ENCODE data around the gene DNAH6. TPM values are rescaled to one million over a fixed set of nuclear protein-coding genes. Genes with fewer than 3 reads are reported as not detected.

The DNAH6 gene
- polyA plus RNA-seq, 2 of the 4 experiments (the other 2 are of a cell fraction) = 0.13 to 0.32 TPM

- no peak overlapping the region for H3K27ac ChIP-seq
- ChIA-PET POLR2A (no interaction called here), CTCF (interaction anchor here (1.2 kb wide), 1 partner anchor 14 kb away, joined by 3 read pairs; no protein-coding TSS in a partner anchor)
- ATAC-seq = no peak
- H3K4me3 ChIP-seq = no peak overlapping the region
- H3K9me3 ChIP-seq = no peaks in the 10 kb centered on the region
- FAIRE-seq = no peak
- WGBS (ENCODE audit: missing lambda C conversion rate) = 13% methylated on average over 5 of the region's 5 CpGs
- no peak for DNase-seq (ENCODE audit: low read depth in 1 of 2, low spot score in 1 of 2)
- no peaks in the 10 kb centered on the region for H3K4me1 ChIP-seq
- TF ChIP-seq HEYL (CRISPR knock-in tag; IDR thresholded peaks at IDR 0.05) (no peak), FOSB (CRISPR knock-in tag; IDR thresholded peaks at IDR 0.05) (no peak), NPAS2 (CRISPR knock-in tag; IDR thresholded peaks at IDR 0.05; ENCODE audit: borderline replicate concordance) (no peak), ESRRA (IDR thresholded peaks at IDR 0.05; ENCODE audit: borderline replicate concordance, low read length) (no peak), CBX8 (IDR thresholded peaks at IDR 0.05) (no peak), SREBF2 (IDR thresholded peaks at IDR 0.05) (no peak), RNF2 (IDR thresholded peaks at IDR 0.05; ENCODE audit: borderline replicate concordance, low read depth) (no peak), CTCF (IDR thresholded peaks at IDR 0.05) (no peak), EHMT2 (IDR thresholded peaks at IDR 0.05; ENCODE audit: low read depth) (no peak), ATOH8 (CRISPR knock-in tag; IDR thresholded peaks at IDR 0.05; ENCODE audit: low read depth) (no peak), KDM5A (IDR thresholded peaks at IDR 0.05) (no peak), MYC (IDR thresholded peaks at IDR 0.05; ENCODE audit: borderline replicate concordance, low read length) (no peak), POLR2AphosphoS2 (conservative IDR thresholded peaks at IDR 0.05; ENCODE audit: low read length) (no peak), HOXB5 (CRISPR knock-in tag; IDR thresholded peaks at IDR 0.05) (no peak), BCL3 (IDR thresholded peaks at IDR 0.05) (no peak)
- no peak overlapping the region for H3K4me2 ChIP-seq
These were observed 158.3 kb downstream of the DNAH6 start for GRCh38 chr2:84674586-84674985.

GRCh38 chr2:84676295-84676694 is 160.0 kb downstream of the DNAH6 start:
- POLR2A ChIA-PET = no interaction called here
- Histone ChIP-seq H3K4me2 (no peak overlapping the region), H3K9me3 (no peaks in the 10 kb centered on the region), H3K4me3 (no peak overlapping the region), H3K4me1 (no peaks in the 10 kb centered on the region), H3K27ac (no peak overlapping the region)
- CTCF ChIA-PET = no interaction called here
- WGBS (ENCODE audit: missing lambda C conversion rate) = 26% methylated on average over 1 of the region's 1 CpG
- no peak for FAIRE-seq
- no peak for DNase-seq (ENCODE audit: low read depth in 1 of 2, low spot score in 1 of 2)
- TF ChIP-seq HEYL (CRISPR knock-in tag; IDR thresholded peaks at IDR 0.05) = no peak
- TF ChIP-seq HMGXB4 (CRISPR knock-in tag; IDR thresholded peaks at IDR 0.05; ENCODE audit: borderline replicate concordance) = no peak
- TF ChIP-seq ESRRA (IDR thresholded peaks at IDR 0.05; ENCODE audit: borderline replicate concordance, low read length) = no peak
- no peak for TF ChIP-seq JUN (IDR thresholded peaks at IDR 0.05)
- TF ChIP-seq KDM5A (IDR thresholded peaks at IDR 0.05) = no peak
- no peak for TF ChIP-seq CHD4 (IDR thresholded peaks at IDR 0.05; ENCODE audit: borderline replicate concordance)
- TF ChIP-seq RNF2 (IDR thresholded peaks at IDR 0.05; ENCODE audit: borderline replicate concordance, low read depth) = no peak
- no peak for TF ChIP-seq HOXB13 (CRISPR knock-in tag; IDR thresholded peaks at IDR 0.05; ENCODE audit: low read depth)
- TF ChIP-seq NR3C1 (IDR thresholded peaks at IDR 0.05) = no peak
- no peak for TF ChIP-seq E2F6 (IDR thresholded peaks at IDR 0.05; ENCODE audit: borderline replicate concordance, low read depth)
- TF ChIP-seq ZFP36 (IDR thresholded peaks at IDR 0.05; ENCODE audit: borderline replicate concordance, partially characterized antibody) = no peak
- TF ChIP-seq ZNF302 (CRISPR knock-in tag; IDR thresholded peaks at IDR 0.05) = no peak
- TF ChIP-seq NFE2L2 (conservative IDR thresholded peaks at IDR 0.05; ENCODE audit: low read length) = no peak
- no peak for ATAC-seq

Measured in A549 (cell line).